ENCODE measurements around the gene SIX4. TPM values are rescaled to one million over a fixed set of nuclear protein-coding genes. Genes with fewer than 3 reads are reported as not detected.

The SIX4 gene
- total RNA-seq, 1 donor from 2014 or later: 1.5 TPM

DNA sequence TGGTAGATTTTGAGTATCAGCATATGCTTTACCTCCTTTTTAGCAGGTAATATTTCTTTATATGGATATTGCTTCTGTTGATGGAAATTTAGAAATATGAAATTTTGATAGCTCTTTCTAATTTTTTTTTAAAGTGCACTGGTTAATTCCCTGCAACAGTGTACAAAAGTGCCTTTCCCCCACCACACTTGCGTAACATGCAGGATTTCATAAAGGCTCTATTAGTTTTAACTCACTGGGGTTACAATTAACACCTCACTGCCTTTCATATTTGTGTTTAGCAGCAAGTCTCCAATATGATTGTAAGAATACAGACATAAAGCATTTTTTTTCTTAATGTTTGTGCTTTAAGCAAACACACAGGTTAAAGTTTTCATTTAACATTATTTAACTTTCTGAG, 36.1 kb upstream of the SIX4 start:
- Histone ChIP-seq H3K4me3 (no peak overlapping the region), H3K4me1 (peaks cover 29% of the 10 kb centered on the region), H3K36me3 (no peaks in the 10 kb centered on the region), H3K27ac (replicated peaks) (no peak overlapping the region), H3K9me3 (replicated peaks) (no peaks in the 10 kb centered on the region), H3K27me3 (ENCODE audit: low read depth) (no peaks in the 10 kb centered on the region)
- intact Hi-C loops (cut with micrococcal nuclease): no loop called here
- DNase-seq: no peak
- TF ChIP-seq, protein P1, sequence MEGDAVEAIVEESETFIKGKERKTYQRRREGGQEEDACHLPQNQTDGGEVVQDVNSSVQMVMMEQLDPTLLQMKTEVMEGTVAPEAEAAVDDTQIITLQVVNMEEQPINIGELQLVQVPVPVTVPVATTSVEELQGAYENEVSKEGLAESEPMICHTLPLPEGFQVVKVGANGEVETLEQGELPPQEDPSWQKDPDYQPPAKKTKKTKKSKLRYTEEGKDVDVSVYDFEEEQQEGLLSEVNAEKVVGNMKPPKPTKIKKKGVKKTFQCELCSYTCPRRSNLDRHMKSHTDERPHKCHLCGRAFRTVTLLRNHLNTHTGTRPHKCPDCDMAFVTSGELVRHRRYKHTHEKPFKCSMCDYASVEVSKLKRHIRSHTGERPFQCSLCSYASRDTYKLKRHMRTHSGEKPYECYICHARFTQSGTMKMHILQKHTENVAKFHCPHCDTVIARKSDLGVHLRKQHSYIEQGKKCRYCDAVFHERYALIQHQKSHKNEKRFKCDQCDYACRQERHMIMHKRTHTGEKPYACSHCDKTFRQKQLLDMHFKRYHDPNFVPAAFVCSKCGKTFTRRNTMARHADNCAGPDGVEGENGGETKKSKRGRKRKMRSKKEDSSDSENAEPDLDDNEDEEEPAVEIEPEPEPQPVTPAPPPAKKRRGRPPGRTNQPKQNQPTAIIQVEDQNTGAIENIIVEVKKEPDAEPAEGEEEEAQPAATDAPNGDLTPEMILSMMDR (IDR thresholded peaks at IDR 0.05; ENCODE audit: borderline replicate concordance): no peak

DNA sequence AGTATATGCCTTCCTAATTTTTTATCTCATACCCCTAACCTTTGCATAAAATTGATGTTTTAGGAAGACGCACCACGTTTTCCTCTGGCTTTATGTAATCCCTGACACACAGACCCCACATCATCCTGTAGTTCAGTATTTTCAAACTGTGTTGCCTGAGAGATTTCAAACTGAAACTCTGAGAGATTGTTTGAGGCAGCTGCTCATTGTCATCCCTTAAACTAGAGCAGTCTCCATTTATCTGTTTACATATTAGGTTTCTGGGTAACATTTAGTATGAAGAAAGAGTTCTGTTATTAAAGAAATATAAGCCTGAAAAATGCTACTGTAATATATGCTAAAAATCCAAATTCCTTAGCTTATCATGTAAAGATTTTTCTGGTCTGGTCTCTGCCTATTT, 34.7 kb upstream of the SIX4 start:
- TF ChIP-seq, protein P1 (IDR thresholded peaks at IDR 0.05; ENCODE audit: borderline replicate concordance): no peak
- no peaks in the 10 kb centered on the region for H3K36me3 ChIP-seq
- intact Hi-C loops (cut with micrococcal nuclease): no loop called here
- H3K27me3 ChIP-seq (ENCODE audit: low read depth): no peaks in the 10 kb centered on the region
- H3K4me3 ChIP-seq: no peak overlapping the region
- H3K4me1 ChIP-seq: peaks cover 29% of the 10 kb centered on the region
- H3K27ac ChIP-seq (replicated peaks): no peak overlapping the region
- DNase-seq: no peak
- no peaks in the 10 kb centered on the region for H3K9me3 ChIP-seq (replicated peaks)

DNA sequence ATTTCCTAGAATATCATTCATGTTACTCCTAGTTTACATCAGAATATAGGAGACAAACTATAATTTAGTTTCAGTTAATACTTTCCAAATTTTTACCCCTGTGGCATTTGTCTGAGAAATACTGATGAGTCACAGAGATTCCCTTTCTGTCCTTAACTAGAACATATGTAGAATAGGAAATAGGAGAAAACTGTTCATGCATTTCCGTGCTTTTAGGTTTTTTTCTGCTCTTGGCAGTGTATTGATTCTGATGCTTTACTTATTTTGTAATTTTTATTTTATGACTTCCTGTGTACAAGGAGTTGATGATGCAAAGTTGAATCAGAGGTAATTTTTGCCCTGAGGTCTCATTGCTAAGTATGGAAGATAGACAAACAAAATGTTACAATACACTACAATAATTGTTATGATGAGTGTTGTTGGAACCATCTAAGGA, 33.4 kb upstream of the SIX4 start:
- Histone ChIP-seq H3K9me3 (replicated peaks) (no peaks in the 10 kb centered on the region), H3K27me3 (ENCODE audit: low read depth) (no peaks in the 10 kb centered on the region), H3K4me3 (no peak overlapping the region), H3K27ac (replicated peaks) (no peak overlapping the region), H3K36me3 (no peaks in the 10 kb centered on the region), H3K4me1 (peaks cover 29% of the 10 kb centered on the region)
- TF ChIP-seq, protein P1 (IDR thresholded peaks at IDR 0.05; ENCODE audit: borderline replicate concordance): no peak
- no peak for DNase-seq
- intact Hi-C loops (cut with micrococcal nuclease): no loop called here

DNA sequence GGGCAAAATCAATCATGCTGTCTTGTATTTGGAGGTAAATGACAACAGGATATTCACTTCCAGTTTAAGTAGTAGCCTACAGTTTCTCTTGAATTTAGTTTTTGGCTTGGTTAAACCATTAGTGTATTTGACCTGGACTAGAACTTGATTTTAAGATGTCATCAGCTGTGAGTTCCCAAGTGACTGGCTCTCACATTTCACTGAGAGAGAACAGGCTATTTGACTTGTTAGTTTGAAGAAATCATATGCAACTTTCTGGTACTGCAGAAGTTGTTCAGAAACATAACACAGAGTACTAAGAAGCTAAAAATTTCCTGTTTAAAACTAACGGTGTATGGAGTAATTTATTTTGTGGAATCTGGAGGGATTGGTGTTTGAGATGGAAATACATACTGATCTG, 32.7 kb upstream of the SIX4 start:
- intact Hi-C loops (cut with micrococcal nuclease): no loop called here

DNA sequence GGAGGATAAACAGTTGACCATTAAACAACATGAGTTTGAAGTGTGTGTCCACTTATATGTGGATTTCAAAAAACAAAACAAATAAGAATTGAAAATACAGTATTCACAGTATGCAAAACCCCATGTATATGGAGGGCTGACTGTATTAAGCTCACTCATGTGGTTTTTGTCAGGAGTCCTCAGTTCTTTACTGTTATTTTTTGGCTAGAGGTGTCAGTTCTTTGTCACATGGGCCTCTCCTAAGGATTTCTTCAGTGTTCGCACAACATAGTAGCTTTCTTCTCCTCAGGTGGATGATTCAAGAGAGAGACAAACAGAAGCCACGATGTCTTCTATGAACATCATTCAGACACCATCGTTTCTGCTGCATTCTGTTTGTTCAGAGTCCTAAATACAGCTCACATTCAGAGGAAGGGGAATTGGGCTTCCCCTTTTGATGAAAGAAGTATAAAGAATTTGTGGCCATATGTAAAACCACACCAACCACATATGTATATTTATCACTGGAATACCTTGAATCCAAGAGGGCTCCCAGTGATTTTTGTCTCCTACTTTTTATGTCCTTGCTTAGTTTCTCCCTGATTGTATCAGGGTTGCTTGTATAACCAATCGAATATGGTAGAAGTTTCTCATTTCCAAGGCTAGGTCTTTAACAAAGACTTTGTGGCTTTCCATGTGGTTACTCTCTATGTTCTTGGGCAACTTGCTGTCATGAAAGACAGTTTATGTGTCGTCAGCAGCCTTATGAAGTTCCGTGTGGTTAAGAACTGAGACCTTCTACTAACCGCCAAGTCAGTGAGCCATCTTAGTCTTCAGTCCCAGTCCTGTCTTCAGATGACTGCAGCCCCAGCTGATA, 29.3 kb upstream of the SIX4 start:
- Histone ChIP-seq H3K4me1 (peaks cover 17% of the 10 kb centered on the region), H3K27ac (replicated peaks) (no peak overlapping the region), H3K36me3 (no peaks in the 10 kb centered on the region), H3K9me3 (replicated peaks) (no peaks in the 10 kb centered on the region), H3K4me3 (no peak overlapping the region), H3K27me3 (ENCODE audit: low read depth) (no peaks in the 10 kb centered on the region)
- DNase-seq: no peak
- intact Hi-C loops (cut with micrococcal nuclease): no loop called here
- TF ChIP-seq, protein P1 (IDR thresholded peaks at IDR 0.05; ENCODE audit: borderline replicate concordance): no peak

More for the DNA sequence above, 32.7 kb upstream of the SIX4 start:
- Histone ChIP-seq H3K4me1 (peaks cover 29% of the 10 kb centered on the region), H3K36me3 (no peaks in the 10 kb centered on the region), H3K27me3 (ENCODE audit: low read depth) (no peaks in the 10 kb centered on the region), H3K4me3 (no peak overlapping the region), H3K27ac (replicated peaks) (no peak overlapping the region), H3K9me3 (replicated peaks) (no peaks in the 10 kb centered on the region)
- no peak for DNase-seq
- TF ChIP-seq, protein P1 (IDR thresholded peaks at IDR 0.05; ENCODE audit: borderline replicate concordance): no peak
